NCI-H2196 (cell line): Measurements from ENCODE around the gene SOCS3.
"Not testable (repeated sequence)": the region's sequence is repeated elsewhere in the genome, so short reads cannot be mapped to it uniquely, and the experiment has no call there.

Experiments used
- DNase-seq: peaks from one replicate; lab custom pipeline; 2025; ENCODE audit not compliant: unreplicated experiment; lab: John Stamatoyannopoulos, UW

Gene SOCS3

DNA sequence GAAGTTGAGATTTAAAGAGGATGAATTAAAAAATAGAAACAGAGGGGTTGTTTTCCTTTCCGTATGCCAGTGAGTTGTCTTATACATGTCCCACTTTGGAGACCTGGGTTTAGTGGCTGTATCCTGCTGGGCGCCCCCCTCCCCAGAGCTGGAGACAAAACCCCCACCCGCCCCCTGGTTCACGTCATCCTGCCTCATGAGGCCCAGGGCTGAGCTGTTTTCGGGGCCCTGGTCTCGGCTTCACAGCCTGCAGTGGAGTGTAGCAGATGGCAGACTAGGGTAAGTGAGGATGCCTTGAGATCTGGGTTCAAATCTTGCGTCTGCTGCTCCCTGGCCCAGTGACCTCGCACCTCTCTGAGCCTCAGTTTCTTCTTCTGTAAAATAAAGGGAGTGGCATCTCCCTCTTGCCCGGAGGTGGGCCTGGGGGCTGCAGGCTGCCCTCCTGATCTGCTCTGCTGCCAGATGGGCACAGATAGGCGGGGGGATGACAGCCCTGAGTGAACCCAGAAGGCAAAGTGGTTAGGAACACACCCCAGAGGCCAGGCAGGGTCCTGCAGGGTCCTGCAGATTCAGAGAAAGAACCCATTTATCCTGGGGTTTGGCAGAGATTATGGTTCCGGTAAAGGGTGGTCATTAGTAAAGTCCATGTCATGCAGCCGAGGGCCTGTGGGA is 45.1 kb downstream of the SOCS3 start:
- DNase-seq: no peak

GRCh38 chr17:78313735-78314648 is 45.9 kb downstream of the SOCS3 start:
- peak; percentile 97 for DNase-seq

DNA sequence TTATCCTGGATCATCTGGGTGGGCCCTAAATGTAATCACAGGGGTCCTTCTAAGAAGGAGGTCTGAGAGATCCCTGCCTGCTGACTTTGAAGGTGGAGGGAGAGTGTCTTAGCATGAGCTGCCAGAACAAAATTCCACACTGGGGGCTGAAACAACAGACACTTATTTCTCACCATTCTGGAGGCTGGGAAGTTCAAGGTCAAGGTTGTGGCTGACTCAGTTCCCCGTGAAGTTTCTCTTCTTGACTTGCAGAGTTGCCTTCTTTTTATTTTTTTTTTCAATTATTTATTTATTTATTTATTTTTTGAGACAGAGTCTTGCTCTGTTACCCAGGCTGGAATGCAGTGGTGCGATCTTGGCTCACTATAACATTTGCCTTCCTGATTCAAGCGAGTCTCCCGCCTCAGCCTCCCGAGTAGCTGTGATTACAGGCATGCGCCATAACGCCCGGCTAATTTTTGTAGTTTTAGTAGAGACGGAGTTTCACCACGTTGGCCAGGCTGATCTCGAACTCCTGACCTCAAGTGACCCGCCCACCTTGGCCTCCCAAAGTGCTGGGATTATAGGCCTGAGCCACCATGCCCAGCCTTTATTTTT is 50.1 kb downstream of the SOCS3 start:
- DNase-seq: not testable (repeated sequence)

- DNase-seq: no peak
These were observed 51.8 kb downstream of the SOCS3 start for GRCh38 chr17:78307887-78308638.

DNA sequence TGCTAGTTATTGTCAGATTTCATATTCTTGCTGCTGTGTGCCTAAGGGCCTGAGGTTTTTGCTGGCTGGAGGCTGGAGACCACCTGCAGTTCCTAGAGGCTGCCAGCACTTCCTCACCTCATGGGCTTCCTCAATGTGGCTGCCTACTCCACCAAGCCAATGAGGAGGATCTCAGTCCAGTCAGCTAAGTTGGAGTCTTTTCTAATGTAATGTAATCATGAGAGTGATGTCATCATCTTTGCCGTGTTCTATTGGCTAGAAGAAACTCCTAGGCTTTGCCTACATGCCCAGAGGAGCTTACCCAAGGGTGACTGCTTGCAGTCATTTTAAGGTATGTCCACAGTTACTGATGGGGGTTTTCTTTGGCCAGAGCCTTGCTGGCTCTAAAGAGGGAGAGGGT is 53.0 kb downstream of the SOCS3 start:
- no peak for DNase-seq
